Neural cell (in vitro differentiated cells): ENCODE data around the gene FTCDNL1. TPM values are rescaled to one million over a fixed set of nuclear protein-coding genes. Genes with fewer than 3 reads are reported as not detected.

Experiments used
- H2AFZ ChIP-seq: fragments of 200-600, 300-800 bp; sonication (generic), shearing (Covaris generic); 2 replicates; pipeline ENCODE4 v1.6.0; 2014; ENCODE audit warnings: low read depth, mild to moderate bottlenecking, antibody characterized with exemption, low read length, moderate library complexity
- H3F3A ChIP-seq: fragments of 200-600 bp; shearing (Covaris generic); 2 replicates; pipeline ENCODE4 v1.6.1; 2016; ENCODE audit warnings: mild to moderate bottlenecking, moderate library complexity, mixed read lengths, antibody characterized with exemption, low read length; ENCODE audit not compliant: insufficient read depth, poor library complexity, severe bottlenecking
- H3K27ac ChIP-seq: fragments of 200-600, 300-800 bp; sonication (generic), shearing (Covaris generic); 2 replicates; pipeline ENCODE4 v1.5.1; 2014; ENCODE audit warnings: mild to moderate bottlenecking, low read length, moderate library complexity
- H3K27me3 ChIP-seq: fragments of 300-800, 200-600 bp; sonication (generic), shearing (Covaris generic); 2 replicates; pipeline ENCODE4 v1.6.0; 2014; ENCODE audit warnings: mild to moderate bottlenecking, low read depth, low read length, moderate library complexity; ENCODE audit not compliant: insufficient read depth
- H3K36me3 ChIP-seq: fragments of 300-800, 200-600 bp; sonication (generic), shearing (Covaris generic); 2 replicates; pipeline ENCODE4 v1.5.1; 2014; ENCODE audit warnings: mild to moderate bottlenecking, antibody characterized with exemption, low read length, moderate library complexity; ENCODE audit not compliant: insufficient read depth
- H3K4me2 ChIP-seq: fragments of 300-800, 200-600 bp; sonication (generic), shearing (Covaris generic); 2 replicates; pipeline ENCODE4 v1.6.0; 2014; ENCODE audit warnings: mild to moderate bottlenecking, low read length
- H3K4me3 ChIP-seq: fragments of 300-800, 200-600 bp; sonication (generic), shearing (Covaris generic); 2 replicates; pipeline ENCODE4 v1.5.1; 2014; ENCODE audit warnings: mild to moderate bottlenecking, low read length, moderate library complexity
- H3K79me2 ChIP-seq: fragments of 200-600 bp; shearing (Covaris generic); replicated peaks from 2 replicates; pipeline ENCODE4 v1.6.0; 2014; ENCODE audit warnings: mild to moderate bottlenecking, low read length, moderate library complexity; ENCODE audit not compliant: insufficient read depth
- H3K9ac ChIP-seq: fragments of 300-800, 200-600 bp; sonication (generic), shearing (Covaris generic); 2 replicates; pipeline ENCODE4 v1.6.1; 2016; ENCODE audit warnings: mild to moderate bottlenecking, low read length, mixed read lengths
- H3K9me2 ChIP-seq: fragments of 200-600 bp; shearing (Covaris generic); 2 replicates; pipeline ENCODE4 v1.6.1; 2016; ENCODE audit warnings: mild to moderate bottlenecking, low read length, mixed read lengths; ENCODE audit not compliant: insufficient read depth
- H3K9me3 ChIP-seq: fragments of 200-600, 300-800 bp; sonication (generic), shearing (Covaris generic); 2 replicates; pipeline ENCODE4 v1.6.1; 2016; ENCODE audit warnings: mild to moderate bottlenecking, mixed run types, low read length, moderate library complexity, mixed read lengths
- H4K20me1 ChIP-seq: fragments of 200-600 bp; shearing (Covaris generic); 2 replicates; pipeline ENCODE4 v1.6.1; 2016; ENCODE audit warnings: mild to moderate bottlenecking, mixed run types; ENCODE audit not compliant: insufficient read depth
- EP300 ChIP-seq: fragments of 450-650 bp; conservative IDR thresholded peaks from 2 replicates; pipeline ENCODE4 v1.6.1; 2014; ENCODE audit warnings: antibody characterized with exemption, mild to moderate bottlenecking, moderate library complexity; ENCODE audit not compliant: poor library complexity, severe bottlenecking
- EZH2 ChIP-seq: fragments of 200-600, 300-800 bp; shearing (Covaris generic), sonication (generic); IDR thresholded peaks from 2 replicates; pipeline ENCODE4 v1.6.1; 2014; ENCODE audit warnings: antibody characterized with exemption, low read length, borderline replicate concordance, mild to moderate bottlenecking; ENCODE audit not compliant: insufficient read depth, poor library complexity, severe bottlenecking
- MXI1 ChIP-seq: fragments of 450-650 bp; conservative IDR thresholded peaks from 2 replicates; pipeline ENCODE4 v1.6.1; 2014; ENCODE audit warnings: antibody characterized with exemption, mild to moderate bottlenecking; ENCODE audit not compliant: poor library complexity, severe bottlenecking
- POLR2AphosphoS5 ChIP-seq: IDR thresholded peaks from 2 replicates; pipeline ENCODE4 v1.6.1; 2012
- RAD21 ChIP-seq: fragments of 450-650 bp; conservative IDR thresholded peaks from 2 replicates; pipeline ENCODE4 v1.6.1; 2014; ENCODE audit warnings: antibody characterized with exemption, mild to moderate bottlenecking, moderate library complexity
- REST ChIP-seq: IDR thresholded peaks from 2 replicates; pipeline ENCODE4 v1.6.1; 2012; ENCODE audit warnings: borderline replicate concordance
- SMC3 ChIP-seq: fragments of 450-650 bp; conservative IDR thresholded peaks from 2 replicates; pipeline ENCODE4 v1.6.1; 2014; ENCODE audit warnings: antibody characterized with exemption, mild to moderate bottlenecking, moderate library complexity; ENCODE audit not compliant: poor library complexity
- TAF1 ChIP-seq: IDR thresholded peaks from 2 replicates; pipeline ENCODE4 v1.6.1; 2012; ENCODE audit warnings: low read depth
- polyA plus RNA-seq: library from polyadenylated mRNA; depleted of rRNA; stranded (reverse); fragments of >200 nt; gene quantifications from 2 replicates; pipeline ENCODE4 v1.2.3, GENCODE V29; 2014
- TF ChIP-seq, protein P1 (sequence below): fragments of 450-650 bp; IDR thresholded peaks from 2 replicates; pipeline ENCODE4 v1.5.1; 2014; ENCODE audit warnings: antibody characterized with exemption, mild to moderate bottlenecking, moderate library complexity; ENCODE audit not compliant: poor library complexity, severe bottlenecking

The FTCDNL1 gene
- polyA plus RNA-seq, 1 donor from 2014 or later, result not detected

- Histone ChIP-seq H3K27ac (no peak overlapping the region), H3K36me3 (no peaks in the 10 kb centered on the region), H3K4me2 (no peak overlapping the region), H3K9me3 (no peaks in the 10 kb centered on the region), H3K9ac (no peak overlapping the region), H3K79me2 (no peaks in the 10 kb centered on the region), H3K4me3 (no peak overlapping the region), H3F3A (no peaks in the 10 kb centered on the region), H3K27me3 (no peaks in the 10 kb centered on the region), H4K20me1 (no peaks in the 10 kb centered on the region), H2AFZ (no peak overlapping the region), H3K9me2 (no peaks in the 10 kb centered on the region)
- no peak for TF ChIP-seq RAD21
- TF ChIP-seq SMC3, result no peak
- TF ChIP-seq, protein P1, sequence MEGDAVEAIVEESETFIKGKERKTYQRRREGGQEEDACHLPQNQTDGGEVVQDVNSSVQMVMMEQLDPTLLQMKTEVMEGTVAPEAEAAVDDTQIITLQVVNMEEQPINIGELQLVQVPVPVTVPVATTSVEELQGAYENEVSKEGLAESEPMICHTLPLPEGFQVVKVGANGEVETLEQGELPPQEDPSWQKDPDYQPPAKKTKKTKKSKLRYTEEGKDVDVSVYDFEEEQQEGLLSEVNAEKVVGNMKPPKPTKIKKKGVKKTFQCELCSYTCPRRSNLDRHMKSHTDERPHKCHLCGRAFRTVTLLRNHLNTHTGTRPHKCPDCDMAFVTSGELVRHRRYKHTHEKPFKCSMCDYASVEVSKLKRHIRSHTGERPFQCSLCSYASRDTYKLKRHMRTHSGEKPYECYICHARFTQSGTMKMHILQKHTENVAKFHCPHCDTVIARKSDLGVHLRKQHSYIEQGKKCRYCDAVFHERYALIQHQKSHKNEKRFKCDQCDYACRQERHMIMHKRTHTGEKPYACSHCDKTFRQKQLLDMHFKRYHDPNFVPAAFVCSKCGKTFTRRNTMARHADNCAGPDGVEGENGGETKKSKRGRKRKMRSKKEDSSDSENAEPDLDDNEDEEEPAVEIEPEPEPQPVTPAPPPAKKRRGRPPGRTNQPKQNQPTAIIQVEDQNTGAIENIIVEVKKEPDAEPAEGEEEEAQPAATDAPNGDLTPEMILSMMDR, result no peak
- no peak for TF ChIP-seq EZH2
- TF ChIP-seq REST, result no peak
- no peak for TF ChIP-seq POLR2AphosphoS5
- TF ChIP-seq EP300, result no peak
- no peak for TF ChIP-seq MXI1
- TF ChIP-seq TAF1, result no peak
Observed at GRCh38 chr2:199868431-199869226, 17.6 kb upstream of the FTCDNL1 start.

GRCh38 chr2:199865905-199866304, 14.9 kb upstream of the FTCDNL1 start:
- no peaks in the 10 kb centered on the region for H4K20me1 ChIP-seq
- no peaks in the 10 kb centered on the region for H3F3A ChIP-seq
- no peak overlapping the region for H3K4me3 ChIP-seq
- H3K4me2 ChIP-seq, result no peak overlapping the region
- H3K9me2 ChIP-seq, result no peaks in the 10 kb centered on the region
- H3K27ac ChIP-seq, result no peak overlapping the region
- H2AFZ ChIP-seq, result no peak overlapping the region
- TF ChIP-seq TAF1, result no peak
- H3K9ac ChIP-seq, result no peak overlapping the region
- H3K79me2 ChIP-seq, result no peaks in the 10 kb centered on the region
- no peaks in the 10 kb centered on the region for H3K9me3 ChIP-seq
- no peaks in the 10 kb centered on the region for H3K27me3 ChIP-seq
- H3K36me3 ChIP-seq, result no peaks in the 10 kb centered on the region
